Natural killer cell (primary cell): Measurements from ENCODE around the gene CCN5. TPM values are rescaled to one million over a fixed set of nuclear protein-coding genes. Genes with fewer than 3 reads are reported as not detected.
"Not testable (repeated sequence)": the region's sequence is repeated elsewhere in the genome, so short reads cannot be mapped to it uniquely, and the experiment has no call there.

Experiments
- ATAC-seq, 3 donors: fragments of 150-1000 bp in 2 of 3; fragments of 200-7000 bp in 1 of 3; cut with Tn5 transposase; 1 replicate in 1 of 3; 2 replicates in 2 of 3; pipeline ENCODE4 v1.10.0; 2021; ENCODE audit warnings: mild to moderate bottlenecking in 2 of 3, moderate library complexity in 2 of 3
- DNase-seq, 2 donors: peaks; one replicate each; pipeline versions ENCODE4 v3.0.0 to v3.0.0-alpha.2; 2013 to 2021; ENCODE audit warnings: mixed read lengths in 1 of 2
- H3K27ac ChIP-seq: one replicate; pipeline ENCODE4 v1.5.1; 2013; ENCODE audit warnings: mild to moderate bottlenecking, low read length
- H3K27me3 ChIP-seq: one replicate; pipeline ENCODE4 v1.6.1; 2013; ENCODE audit warnings: low read length; ENCODE audit not compliant: control insufficient read depth, insufficient read depth
- H3K36me3 ChIP-seq: one replicate; pipeline ENCODE4 v1.6.1; 2013; ENCODE audit warnings: low read length; ENCODE audit not compliant: control insufficient read depth, insufficient read depth
- H3K4me1 ChIP-seq: one replicate; pipeline ENCODE4 v1.6.1; 2013; ENCODE audit warnings: low read length; ENCODE audit not compliant: control insufficient read depth, insufficient read depth
- H3K4me3 ChIP-seq: one replicate; pipeline ENCODE4 v1.5.1; 2013; ENCODE audit warnings: low read length
- H3K9me3 ChIP-seq: one replicate; pipeline ENCODE4 v1.6.1; 2013; ENCODE audit warnings: low read length; ENCODE audit not compliant: control insufficient read depth, insufficient read depth
- H3K27ac Mint-ChIP-seq, 2 donors: one replicate each; pipeline ENCODE4 v1.8.0; 2022; ENCODE audit warnings: mild to moderate bottlenecking in 2 of 2, mixed read lengths in 2 of 2, moderate library complexity in 1 of 2
- H3K27me3 Mint-ChIP-seq, 2 donors: one replicate each; pipeline ENCODE4 v1.8.0; 2022; ENCODE audit warnings: low read depth in 2 of 2, mixed read lengths in 2 of 2
- H3K36me3 Mint-ChIP-seq: one replicate; pipeline ENCODE4 v1.8.0; 2022; ENCODE audit warnings: mixed read lengths
- H3K4me1 Mint-ChIP-seq, 2 donors: one replicate each; pipeline ENCODE4 v1.8.0; 2022; ENCODE audit warnings: mixed read lengths in 2 of 2
- H3K4me3 Mint-ChIP-seq: one replicate; pipeline ENCODE4 v1.8.0; 2022; ENCODE audit warnings: mild to moderate bottlenecking, moderate library complexity, mixed read lengths
- H3K9me3 Mint-ChIP-seq, 2 donors: one replicate each; pipeline ENCODE4 v1.8.0; 2022; ENCODE audit warnings: mixed read lengths in 2 of 2
- CTCF ChIP-seq: fragments of 200-600 bp; IDR thresholded peaks from one replicate; pipeline ENCODE4 v1.8.0; 2022; ENCODE audit warnings: antibody characterized with exemption
- WGBS: methylation state at CpG from one replicate; pipeline ENCODE4 v1.1.7; 2013; ENCODE audit warnings: missing lambda C conversion rate; ENCODE audit not compliant: insufficient coverage; 5-methylcytosine and 5-hydroxymethylcytosine counted together
- intact Hi-C: fragments of 100-400 bp; cut with micrococcal nuclease; formaldehyde crosslinking; loops from one replicate; pipeline ENCODE4 v1.14.2; 2022
- total RNA-seq, 4 donors: library from RNA; stranded (reverse); fragments of 120-200 nt in 1 of 4; gene quantifications; one replicate each; pipeline versions ENCODE4 v1.2.3 to v1.2.4, GENCODE V29; 2013 to 2022

Gene CCN5
- total RNA-seq, 3 donors from 2014 or later (not counting 1 experiment from before 2014, with no cell fraction given) = not detected

GRCh38 chr20:44694159-44694558, 21.0 kb upstream of the CCN5 start:
- H3K27ac ChIP-seq = no peak overlapping the region
- H3K4me1 Mint-ChIP-seq = no peaks in the 10 kb centered on the region
- TF ChIP-seq CTCF = no peak
- no peaks in the 10 kb centered on the region for H3K9me3 Mint-ChIP-seq
- no peaks in the 10 kb centered on the region for H3K4me1 ChIP-seq
- intact Hi-C loops = no loop called here
- ATAC-seq (no peak), DNase-seq (no peak)
- no peak overlapping the region for H3K4me3 ChIP-seq
- no peaks in the 10 kb centered on the region for H3K9me3 ChIP-seq
- H3K27ac Mint-ChIP-seq = no peak overlapping the region
- no peaks in the 10 kb centered on the region for H3K36me3 ChIP-seq
- 100% methylated on average over 4 of the region's 4 CpGs for WGBS
- no peaks in the 10 kb centered on the region for H3K36me3 Mint-ChIP-seq
- H3K27me3 Mint-ChIP-seq = peaks cover 4 to 13% of the 10 kb centered on the region in 2 donors
- no peaks in the 10 kb centered on the region for H3K27me3 ChIP-seq
- no peak overlapping the region for H3K4me3 Mint-ChIP-seq

- Histone ChIP-seq H3K9me3 (no peaks in the 10 kb centered on the region), H3K27ac (no peak overlapping the region), H3K4me3 (no peak overlapping the region), H3K27me3 (no peaks in the 10 kb centered on the region), H3K36me3 (no peaks in the 10 kb centered on the region), H3K4me1 (no peaks in the 10 kb centered on the region)
- DNase-seq (no peak), ATAC-seq (no peak)
- Mint-ChIP-seq H3K4me1 (no peaks in the 10 kb centered on the region), H3K27me3 (peaks cover 4 to 13% of the 10 kb centered on the region in 2 donors), H3K9me3 (no peaks in the 10 kb centered on the region), H3K4me3 (no peak overlapping the region), H3K36me3 (no peaks in the 10 kb centered on the region), H3K27ac (no peak overlapping the region)
- TF ChIP-seq CTCF = no peak
- intact Hi-C loops = no loop called here
- WGBS = 40% methylated on average over 2 of the region's 2 CpGs
Observed at GRCh38 chr20:44695295-44695673, 19.9 kb upstream of the CCN5 start.

GRCh38 chr20:44695674-44696300, 19.4 kb upstream of the CCN5 start:
- Histone ChIP-seq H3K4me1 (no peaks in the 10 kb centered on the region), H3K36me3 (no peaks in the 10 kb centered on the region), H3K27ac (no peak overlapping the region), H3K9me3 (no peaks in the 10 kb centered on the region), H3K4me3 (no peak overlapping the region), H3K27me3 (no peaks in the 10 kb centered on the region)
- intact Hi-C loops = no loop called here
- no peak for TF ChIP-seq CTCF
- H3K27ac Mint-ChIP-seq = no peak overlapping the region
- DNase-seq (no peak), ATAC-seq (no peak)
- no peaks in the 10 kb centered on the region for H3K9me3 Mint-ChIP-seq
- peaks cover 4 to 12% of the 10 kb centered on the region in 2 donors for H3K27me3 Mint-ChIP-seq
- no peaks in the 10 kb centered on the region for H3K4me1 Mint-ChIP-seq
- no peaks in the 10 kb centered on the region for H3K36me3 Mint-ChIP-seq
- H3K4me3 Mint-ChIP-seq = no peak overlapping the region

- no peak overlapping the region for H3K27ac ChIP-seq
- no peak for DNase-seq
- no peaks in the 10 kb centered on the region for H3K36me3 ChIP-seq
- no peak for TF ChIP-seq CTCF
- Mint-ChIP-seq H3K4me1 (no peaks in the 10 kb centered on the region), H3K4me3 (no peak overlapping the region), H3K27ac (no peak overlapping the region), H3K36me3 (no peaks in the 10 kb centered on the region), H3K27me3 (peaks cover 4 to 7% of the 10 kb centered on the region in 2 donors), H3K9me3 (no peaks in the 10 kb centered on the region)
- no peaks in the 10 kb centered on the region for H3K9me3 ChIP-seq
- H3K4me3 ChIP-seq = no peak overlapping the region
- 78% methylated on average over 3 of the region's 3 CpGs for WGBS
- intact Hi-C loops = no loop called here
- no peaks in the 10 kb centered on the region for H3K4me1 ChIP-seq
- H3K27me3 ChIP-seq = no peaks in the 10 kb centered on the region
- no peak for ATAC-seq
Observed at GRCh38 chr20:44696315-44696714, 18.9 kb upstream of the CCN5 start.

GRCh38 chr20:44697041-44697440, 18.1 kb upstream of the CCN5 start:
- H3K9me3 ChIP-seq, H3K27me3 ChIP-seq, H3K4me3 Mint-ChIP-seq, H3K27ac ChIP-seq, H3K4me1 ChIP-seq, H3K36me3 ChIP-seq, H3K4me1 Mint-ChIP-seq, H3K9me3 Mint-ChIP-seq, H3K27ac Mint-ChIP-seq, H3K36me3 Mint-ChIP-seq, H3K4me3 ChIP-seq, H3K27me3 Mint-ChIP-seq, ATAC-seq, DNase-seq, intact Hi-C loops: not testable (repeated sequence)
- WGBS = 91% methylated on average over 5 of the region's 5 CpGs
